ENCODE results near the gene CORIN.
"Not testable (repeated sequence)": the region's sequence is repeated elsewhere in the genome, so short reads cannot be mapped to it uniquely, and the experiment has no call there.

CORIN gene

DNA sequence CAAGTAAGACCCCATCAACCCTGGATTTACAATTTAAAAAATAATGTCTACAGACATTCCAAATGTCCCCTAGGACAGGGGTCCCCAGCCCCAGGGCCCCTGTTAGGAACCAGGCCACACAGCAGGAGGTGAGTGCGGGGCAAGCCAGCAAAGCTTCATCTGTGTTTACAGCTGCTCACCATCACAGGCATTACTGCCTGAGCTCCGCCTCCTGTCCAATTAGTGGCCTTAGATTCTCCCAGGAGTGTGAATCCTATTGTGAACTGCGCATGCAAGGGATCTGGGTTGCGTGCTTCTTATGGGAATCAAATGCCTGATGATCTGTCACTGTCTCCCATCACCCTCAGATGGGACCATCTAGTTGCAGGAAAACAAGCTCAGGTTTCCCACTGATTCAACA is 206.7 kb downstream of the CORIN start:
- DNase-seq: no peak

DNA sequence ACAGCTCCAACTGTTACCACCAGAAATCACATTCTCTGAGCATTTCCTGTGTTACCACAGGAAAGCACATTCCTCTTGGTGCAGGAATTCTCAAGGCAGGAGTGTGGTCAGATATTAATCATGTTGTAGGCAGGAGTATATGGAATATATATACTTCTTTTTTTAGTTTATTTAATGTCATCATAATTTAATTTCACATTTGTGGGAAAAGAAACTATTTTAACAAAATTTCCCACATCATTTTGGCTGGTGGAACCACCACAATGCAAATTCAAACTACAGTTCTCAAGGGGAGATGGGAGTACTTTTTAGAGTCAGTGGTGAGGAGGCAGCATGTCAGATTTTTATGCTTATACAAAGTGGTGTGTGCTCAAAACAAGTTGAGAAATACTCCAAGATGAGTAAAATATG is 213.8 kb downstream of the CORIN start:
- no peak for DNase-seq

DNA sequence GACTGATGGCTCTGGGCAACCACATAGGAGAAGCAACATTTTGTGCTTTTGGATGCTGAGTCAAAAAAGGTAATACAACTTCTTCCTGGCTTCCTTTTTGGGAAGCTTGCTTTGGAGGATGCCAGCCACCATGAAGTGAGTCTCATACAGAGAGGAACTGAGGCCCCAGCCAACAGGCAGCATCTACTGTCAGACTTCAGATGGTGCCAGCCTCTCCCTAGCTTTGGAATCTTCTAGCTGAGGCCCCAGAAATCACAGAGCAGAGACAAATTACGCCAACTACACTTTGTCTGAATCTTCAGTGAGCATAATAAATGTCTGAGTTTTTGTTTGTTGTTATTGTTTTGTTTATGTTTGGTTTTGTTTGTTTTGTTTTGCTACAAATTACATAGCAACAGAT is 216.7 kb downstream of the CORIN start:
- no peak for DNase-seq

DNA sequence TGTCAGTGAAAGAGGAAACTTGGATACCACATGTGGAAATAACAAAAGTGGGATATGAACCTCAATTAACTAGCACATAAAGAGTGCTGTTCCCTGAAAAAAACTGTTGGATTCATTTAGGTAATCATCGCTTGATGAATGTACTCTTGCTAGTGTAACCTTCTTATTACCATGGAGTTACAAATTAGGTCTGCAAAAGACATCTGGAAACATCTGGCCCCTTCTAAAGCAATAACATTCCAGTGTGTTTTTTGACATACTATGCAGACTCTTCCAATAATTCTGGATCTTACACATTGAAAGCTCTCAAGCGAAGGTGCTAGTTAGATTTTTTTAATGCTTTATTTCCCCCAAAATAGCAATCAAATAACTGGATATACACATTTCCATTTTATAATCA is 218.2 kb downstream of the CORIN start:
- DNase-seq: no peak

DNA sequence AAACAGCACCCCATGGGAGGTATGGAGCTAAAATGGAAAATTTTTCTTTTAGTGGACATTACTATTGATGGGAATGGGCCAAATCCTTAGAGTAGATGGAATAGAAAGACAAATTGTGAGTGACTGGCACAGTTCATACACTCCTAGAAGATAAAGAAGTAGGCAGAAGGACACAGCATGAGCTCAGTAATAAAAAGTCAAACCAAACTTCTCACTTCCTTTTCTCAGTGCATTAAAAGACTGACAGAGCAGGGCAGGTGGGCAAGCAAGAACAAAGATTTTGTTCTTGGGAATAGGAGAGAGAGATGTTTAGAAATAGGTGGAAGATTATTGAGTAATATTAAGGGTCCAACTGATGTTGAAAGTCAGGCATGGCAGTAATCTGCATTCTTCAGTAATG is 220.3 kb downstream of the CORIN start:
- no peak for DNase-seq

DNA sequence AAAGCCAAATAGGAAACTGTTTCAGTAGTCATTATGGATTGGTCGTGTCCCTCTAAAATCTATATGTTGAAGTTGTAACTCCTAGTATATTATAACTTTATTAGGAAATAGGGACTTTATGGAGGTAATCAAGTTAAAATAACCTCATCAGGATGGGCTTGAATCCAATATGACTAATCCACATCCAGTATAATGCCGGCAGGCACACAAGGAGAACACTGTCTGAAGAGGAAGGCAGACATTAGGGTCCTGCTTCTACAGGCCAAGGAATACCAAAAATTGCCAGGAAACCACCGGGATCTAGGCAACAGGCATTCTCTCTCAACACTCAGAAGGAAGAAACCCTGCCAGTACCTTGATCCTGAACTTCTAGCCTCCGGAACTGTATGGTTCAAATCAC is 222.5 kb downstream of the CORIN start:
- no peak for DNase-seq

DNA sequence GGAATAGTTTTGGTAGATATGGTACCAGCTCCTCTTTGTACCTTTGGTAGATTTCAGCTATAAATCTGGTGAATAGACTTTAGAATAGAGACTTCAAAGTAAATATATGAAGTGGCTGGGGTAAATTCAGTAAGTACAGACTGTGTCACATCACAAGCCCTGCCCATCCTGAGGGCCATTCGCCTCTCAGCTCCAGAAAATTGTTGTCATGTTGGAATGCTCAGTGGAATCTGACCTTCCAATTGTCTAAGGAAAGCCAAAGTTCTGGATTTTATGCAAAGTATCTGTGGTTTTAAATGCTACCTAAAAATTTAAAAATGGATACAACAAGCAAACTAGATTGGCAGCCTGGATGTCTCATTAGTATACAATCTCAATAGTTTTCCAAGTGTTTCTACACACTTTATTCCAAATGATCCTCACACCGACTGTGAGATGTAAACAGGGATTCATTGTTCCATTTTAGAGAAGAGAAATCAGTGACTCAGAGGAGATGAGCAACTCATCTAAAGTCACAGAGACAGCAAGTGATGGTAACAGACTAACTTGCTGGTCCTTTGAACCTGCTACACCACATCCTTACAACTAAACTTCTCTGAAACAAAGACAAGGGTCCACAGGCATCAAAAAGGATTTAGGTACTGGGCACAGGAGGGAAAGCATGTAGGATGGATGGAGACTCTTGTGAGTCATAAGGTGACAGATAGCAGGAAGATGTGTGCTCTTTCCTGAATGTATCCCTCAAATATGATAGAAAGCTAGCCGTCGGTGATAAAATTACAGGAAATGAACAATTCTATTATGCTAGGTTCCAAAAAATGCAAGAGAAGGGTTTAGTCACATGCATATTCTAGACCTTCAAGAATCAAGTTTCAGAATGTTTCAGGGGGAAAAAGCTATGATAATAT is 225.5 kb downstream of the CORIN start:
- no peak for DNase-seq

DNA sequence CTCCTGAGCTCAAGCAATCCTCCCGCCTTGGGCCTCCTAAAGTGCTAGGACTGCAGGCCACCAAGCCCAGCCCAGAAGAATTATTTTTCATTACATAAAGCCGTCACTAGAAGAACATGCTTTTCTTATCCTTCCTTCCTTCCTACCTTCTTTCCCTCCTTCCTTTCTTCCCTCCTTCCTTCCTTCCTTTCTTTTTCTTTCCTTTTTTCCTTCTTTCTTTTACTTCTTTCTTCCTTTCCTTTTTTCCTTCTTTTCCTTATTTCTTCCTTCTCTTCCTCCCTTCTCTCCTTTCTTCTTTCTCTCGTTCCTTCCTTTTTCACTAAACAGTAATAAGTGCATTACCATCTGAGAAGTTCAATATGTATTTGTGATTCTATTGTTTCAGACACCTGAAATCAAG is 231.4 kb downstream of the CORIN start:
- DNase-seq: no peak

DNA sequence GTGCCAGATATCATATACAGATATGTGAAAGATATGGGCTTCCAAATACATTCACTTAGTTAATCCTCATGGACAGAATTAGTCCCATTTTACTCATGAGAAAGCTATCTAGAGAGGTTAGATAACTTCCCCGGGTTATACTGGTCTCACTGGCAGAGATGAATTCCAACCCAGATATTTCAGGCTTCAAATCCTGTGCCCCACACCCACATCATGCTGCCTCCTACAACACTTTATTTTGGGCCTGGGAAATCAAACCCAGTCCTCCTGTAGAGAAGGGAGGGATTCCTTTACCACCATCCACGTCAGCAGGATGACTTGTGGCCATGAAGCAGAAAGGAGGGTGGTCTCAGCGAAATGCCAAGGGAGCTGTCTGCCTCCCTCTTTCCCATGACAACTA is 239.0 kb downstream of the CORIN start:
- no peak for DNase-seq

DNA sequence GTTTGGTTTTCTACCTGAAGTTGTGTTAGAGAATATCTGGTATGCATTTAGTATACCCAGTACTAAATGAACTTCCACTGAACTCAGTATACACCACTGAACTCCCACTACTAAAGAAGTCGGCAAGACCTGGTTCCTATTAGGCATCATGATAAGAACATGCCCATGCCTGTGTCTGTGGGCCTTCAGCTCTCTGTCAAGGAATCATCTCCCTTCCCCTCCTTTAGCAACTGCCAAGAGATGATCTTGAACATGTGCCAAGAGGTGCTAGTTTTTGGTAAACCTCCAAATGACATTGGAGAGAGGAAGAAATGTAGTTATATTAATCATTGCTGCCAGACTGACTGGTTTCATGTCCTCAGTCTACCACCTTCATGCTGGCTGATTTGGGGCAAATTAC is 239.5 kb downstream of the CORIN start:
- DNase-seq: no peak

DNA sequence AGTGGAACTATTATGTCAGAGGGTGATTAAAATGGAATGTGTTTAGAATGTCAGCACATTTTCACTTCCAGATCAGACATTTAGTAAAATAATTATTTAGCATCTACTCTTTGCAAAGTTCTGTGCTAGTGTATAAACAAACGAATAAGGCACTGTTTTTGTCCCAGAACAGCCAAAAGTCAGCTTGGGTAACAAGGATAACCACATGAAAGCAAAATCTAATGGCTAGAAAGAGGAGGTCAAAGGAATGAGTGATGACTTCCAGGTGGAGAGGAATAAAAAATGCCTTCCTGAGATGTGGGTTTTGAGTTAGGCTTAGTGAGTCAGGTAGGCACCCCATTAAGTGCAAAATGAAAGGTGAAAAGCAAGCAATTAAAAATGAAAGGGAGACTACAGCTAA is 240.2 kb downstream of the CORIN start:
- no peak for DNase-seq

DNA sequence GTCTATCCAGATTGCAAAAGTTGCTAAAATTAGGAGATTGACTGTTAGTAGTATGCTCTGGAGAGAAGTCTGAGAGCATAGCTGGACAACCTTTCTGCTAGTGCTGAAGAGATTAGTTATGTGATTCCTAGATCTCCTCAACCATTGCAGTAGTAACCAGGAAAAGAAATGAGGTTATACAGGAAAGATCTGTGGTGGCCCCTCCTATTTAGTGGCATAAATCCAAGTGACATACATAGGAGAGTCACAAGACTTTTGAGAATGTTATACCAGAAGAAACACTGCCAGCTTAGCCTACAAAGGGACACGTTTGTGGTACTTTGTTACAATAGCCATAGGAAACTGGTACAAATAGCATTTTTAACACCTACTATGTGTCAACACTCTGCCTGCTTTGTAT is 247.5 kb downstream of the CORIN start:
- DNase-seq: no peak

DNA sequence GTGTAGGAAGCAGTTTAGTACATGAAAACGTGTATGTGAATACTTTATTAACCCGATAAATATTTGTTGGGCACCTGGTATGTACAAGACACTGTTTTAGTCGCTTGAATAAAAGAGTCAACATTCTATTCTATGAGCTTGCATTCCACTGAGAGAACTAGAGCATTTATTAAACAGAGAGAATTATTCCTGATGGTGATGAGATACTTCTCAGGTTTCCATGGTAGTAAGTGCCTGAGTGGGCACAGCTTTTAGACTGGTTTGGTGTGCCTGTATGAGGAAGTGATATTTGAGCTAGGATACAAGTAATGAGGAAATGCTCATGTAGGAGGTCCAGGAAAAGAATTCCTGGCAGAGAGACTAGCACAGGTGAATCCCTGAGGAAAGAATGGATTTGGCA is 258.6 kb downstream of the CORIN start:
- no peak for DNase-seq

DNA sequence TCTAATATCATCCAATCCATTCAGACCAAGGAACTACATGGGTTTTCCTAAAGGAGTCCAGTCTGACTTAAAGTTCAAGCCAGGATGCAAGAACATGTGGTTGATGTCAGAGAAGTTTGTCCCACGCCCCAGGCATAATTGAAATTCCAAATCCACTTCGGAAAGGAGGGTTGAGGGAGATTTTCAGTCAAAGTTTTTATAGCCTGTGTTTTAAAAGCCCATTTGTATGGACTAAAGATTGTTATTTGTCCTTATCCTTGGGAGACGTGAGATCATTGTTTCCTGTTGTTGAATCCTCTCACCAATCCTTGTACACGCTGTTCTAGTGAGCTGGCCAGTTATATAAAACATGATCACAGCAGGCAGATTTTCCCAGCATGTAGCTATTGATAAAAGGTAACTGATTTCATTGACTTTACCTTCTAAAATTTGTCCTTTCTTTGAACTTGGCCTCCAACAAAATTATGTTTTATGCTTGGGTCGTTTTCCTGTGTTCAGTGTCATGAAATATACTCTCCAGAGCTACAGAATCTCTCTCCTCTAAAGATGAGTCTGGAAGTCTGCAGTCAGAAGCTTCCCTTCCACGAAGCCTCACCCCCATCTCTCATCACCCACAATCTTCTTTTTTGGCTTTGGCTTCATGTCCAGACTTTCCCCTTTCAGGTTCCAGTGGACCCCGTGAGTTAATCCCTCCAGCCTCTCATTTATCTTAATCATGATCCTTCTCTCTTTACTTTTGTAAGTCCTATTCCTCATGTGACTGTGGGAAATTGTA is 259.9 kb downstream of the CORIN start:
- DNase-seq: no peak

DNA sequence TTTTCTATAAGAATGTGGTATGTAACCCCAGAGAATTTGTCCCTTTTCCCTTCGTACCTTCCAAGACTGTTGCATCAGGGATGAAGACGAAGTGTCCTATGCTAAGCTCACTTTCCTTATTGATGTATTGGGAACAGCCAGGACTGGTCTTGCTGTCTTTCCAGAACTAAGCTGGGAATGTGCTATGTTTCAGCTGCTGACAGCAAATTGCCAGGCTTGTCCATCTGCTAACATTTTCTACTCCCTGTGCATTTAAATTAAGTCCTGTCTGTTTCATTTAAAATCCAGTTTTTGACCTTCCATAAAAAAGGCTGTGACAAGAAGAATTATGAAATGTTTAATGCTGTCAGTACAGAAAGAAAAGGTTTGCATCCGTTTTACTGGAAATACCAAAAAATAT is 264.9 kb downstream of the CORIN start:
- no peak for DNase-seq

DNA sequence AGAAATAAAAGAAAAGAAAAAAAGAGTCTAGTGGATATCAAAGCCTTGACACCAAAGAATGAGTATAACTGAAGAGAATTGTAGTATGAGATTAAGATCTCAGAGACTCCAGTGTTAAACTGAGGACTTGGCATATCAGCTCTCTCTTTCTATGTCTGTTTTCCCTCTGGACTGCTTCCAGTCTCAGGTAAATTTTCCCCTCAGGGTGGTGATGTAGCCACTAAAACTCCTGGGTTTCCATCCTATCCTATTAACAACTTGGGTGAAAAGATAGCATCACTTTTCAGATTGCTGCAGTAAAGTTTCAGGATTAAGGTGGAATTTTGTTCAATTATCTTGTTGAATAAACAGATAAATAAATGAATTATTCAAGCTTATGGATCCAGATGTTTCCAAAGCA is 267.1 kb downstream of the CORIN start:
- no peak for DNase-seq

DNA sequence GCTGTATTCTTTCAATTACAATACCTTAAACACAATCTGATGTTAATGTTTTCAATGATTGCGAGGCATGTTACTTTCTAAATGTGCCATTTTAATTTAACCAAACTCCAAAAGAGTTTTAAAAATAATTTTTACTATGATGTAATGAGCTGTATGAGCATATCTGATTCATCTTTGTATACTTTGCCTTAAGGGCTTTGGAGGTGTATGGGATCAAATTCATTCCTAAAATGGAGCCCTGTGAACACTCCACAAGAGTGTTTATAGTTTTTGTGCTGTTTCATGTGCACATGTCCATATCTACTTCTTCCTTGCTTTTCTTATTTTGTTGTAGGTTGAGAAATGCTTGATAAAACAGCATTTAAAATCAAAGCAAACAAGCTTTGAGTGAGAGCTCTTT is 270.4 kb downstream of the CORIN start:
- no peak for DNase-seq

DNA sequence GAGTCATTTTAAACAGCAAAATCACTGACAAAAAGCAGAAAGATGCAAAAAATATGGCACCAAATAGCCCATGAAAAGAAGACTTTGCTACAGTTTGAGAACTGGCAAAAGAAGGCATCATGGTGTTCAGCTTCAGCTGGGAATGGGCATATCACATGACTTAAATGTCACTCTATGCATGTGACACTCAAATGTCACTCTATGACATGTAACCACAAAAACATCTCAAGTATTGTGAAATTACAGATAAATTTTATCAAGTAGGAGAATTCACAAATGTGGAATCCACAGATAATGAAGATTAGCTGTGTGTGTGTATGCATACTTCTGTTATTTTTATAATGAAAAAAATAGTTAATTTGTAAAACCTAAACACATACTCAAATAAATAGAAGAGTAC is 270.9 kb downstream of the CORIN start:
- DNase-seq: no peak

DNA sequence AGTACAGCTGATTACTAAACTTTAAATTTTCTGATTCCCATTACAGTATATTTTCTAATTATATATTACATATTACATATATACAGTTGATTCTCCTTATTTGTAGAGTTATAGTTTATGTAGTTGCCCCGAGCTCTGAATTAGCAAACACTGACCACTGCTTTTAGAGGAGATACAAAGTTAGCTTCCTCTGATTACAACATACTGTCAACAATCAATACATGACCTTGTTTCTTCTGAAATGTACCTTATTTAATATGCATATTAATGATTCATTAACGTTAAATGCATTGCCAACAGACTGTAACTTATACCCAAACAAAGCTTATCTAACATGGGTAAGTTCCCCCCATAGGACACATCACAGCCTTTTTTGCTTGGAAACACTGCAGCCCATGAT is 271.3 kb downstream of the CORIN start:
- DNase-seq: no peak

DNA sequence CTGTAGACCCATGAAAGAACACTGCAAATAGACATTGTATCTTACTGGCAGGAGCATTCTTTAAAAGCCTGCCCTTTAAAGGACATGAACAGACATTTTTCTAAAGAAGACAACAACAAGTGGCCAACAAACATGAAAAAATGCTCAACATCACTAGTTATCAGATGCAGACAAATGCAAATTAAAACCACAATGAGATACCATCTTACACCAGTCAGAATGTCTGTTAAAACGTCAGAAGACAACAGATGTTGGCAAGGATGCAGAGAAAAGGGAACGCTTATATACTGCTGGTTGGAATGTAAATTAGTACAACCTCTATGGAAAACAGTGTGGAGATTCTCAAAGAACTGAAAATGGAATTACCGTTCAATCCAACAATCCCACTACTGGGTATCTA is 275.6 kb downstream of the CORIN start:
- DNase-seq: no peak

DNA sequence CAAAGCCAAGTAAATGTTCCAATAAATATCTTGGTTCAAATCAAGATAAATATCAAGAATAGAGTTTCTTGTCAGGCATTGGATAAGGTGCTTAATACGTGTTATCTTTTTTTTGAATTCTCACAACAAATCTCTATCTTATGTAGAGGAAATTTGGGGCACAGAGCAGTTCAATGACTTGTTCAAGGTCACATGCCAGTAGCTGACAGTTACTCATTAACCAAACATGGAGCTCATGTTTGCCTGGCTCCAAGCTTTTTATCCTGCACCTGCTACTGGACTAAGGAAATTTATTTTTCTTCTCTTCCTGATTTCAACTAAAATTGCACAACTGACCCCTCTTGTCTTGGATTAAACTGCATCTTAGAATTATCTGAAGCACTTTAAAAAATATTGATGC is 276.5 kb downstream of the CORIN start:
- no peak for DNase-seq

DNA sequence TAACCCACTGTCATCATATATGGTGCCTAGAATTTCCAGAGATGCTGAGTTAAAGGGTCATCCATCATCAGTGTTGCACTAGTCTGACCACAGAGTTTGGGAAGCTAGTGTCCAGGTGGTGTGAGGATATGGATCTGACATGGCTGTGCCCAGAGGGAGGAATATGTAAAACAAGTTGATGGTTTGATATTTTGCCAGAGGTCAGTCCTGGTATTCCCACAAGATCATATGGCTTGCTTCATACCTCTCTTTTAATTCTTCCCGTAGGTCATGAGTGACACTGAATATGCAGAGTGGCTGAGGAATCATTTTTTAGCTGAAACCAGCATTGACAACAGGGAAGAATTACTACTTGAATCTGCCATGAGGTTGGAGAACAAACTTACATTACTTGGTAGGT is 277.2 kb downstream of the CORIN start:
- DNase-seq: no peak

DNA sequence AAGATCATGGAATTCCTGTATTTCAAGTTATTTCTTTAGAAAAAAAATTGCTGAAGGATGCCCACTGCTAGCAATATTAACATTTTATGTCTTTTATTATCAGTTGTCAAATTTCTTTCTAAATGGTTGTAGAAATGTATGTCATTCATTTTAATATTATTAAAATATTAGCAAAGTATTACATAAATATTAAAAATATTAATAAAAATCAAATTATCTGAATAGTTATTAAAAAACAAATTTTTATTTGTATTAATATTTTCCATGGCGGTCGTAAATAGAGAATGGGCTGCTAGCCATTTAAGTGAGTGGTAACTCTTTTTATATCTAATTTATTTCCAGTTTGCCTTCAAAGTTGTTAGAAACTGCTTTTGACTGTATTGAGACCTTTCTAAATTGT is 280.6 kb downstream of the CORIN start:
- no peak for DNase-seq

DNA sequence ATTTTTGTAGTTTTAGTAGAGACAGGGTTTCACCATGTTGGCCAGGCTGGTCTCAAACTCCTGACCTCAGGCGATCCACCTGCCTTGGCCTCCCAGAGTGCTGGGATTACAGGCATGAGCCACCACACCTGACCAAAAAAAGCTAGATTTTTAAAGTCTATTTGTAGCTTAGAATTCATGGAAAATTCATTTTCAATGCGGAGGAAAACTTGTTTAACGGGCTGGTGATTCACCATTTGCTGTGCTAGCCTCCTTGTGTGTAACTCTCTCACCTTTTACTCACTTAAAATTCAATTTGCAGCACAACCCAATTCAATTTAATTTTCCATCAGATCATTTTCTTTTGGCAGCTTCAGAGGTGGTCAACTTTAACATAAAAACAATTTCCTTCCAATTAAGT is 281.9 kb downstream of the CORIN start:
- not testable (repeated sequence) for DNase-seq
